GM19035 (cell line): Measurements from ENCODE around the gene ZSCAN5B.
"Not testable (repeated sequence)": the region's sequence is repeated elsewhere in the genome, so short reads cannot be mapped to it uniquely, and the experiment has no call there.

Source experiments
- ATAC-seq: cut with Tn5 transposase; IDR thresholded peaks from one replicate; pipeline ENCODE4 v1.9.1; 2021; ENCODE audit not compliant: unreplicated experiment

Gene ZSCAN5B

DNA sequence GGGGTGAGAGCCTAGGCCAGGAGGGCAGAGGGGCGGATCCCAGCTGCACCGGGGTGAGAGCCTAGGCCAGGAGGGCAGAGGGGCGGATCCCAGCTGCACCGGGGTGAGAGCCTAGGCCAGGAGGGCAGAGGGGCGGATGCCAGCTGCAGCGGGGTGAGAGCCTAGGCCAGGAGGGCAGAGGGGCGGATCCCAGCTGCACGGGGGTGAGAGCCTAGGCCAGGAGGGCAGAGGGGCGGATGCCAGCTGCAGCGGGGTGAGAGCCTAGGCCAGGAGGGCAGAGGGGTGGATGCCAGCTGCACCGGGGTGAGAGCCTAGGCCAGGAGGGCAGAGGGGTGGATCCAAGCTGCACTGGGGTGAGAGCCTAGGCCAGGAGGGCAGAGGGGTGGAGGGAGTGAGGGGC lies 21.3 kb downstream of the ZSCAN5B start:
- not testable (repeated sequence) for ATAC-seq

DNA sequence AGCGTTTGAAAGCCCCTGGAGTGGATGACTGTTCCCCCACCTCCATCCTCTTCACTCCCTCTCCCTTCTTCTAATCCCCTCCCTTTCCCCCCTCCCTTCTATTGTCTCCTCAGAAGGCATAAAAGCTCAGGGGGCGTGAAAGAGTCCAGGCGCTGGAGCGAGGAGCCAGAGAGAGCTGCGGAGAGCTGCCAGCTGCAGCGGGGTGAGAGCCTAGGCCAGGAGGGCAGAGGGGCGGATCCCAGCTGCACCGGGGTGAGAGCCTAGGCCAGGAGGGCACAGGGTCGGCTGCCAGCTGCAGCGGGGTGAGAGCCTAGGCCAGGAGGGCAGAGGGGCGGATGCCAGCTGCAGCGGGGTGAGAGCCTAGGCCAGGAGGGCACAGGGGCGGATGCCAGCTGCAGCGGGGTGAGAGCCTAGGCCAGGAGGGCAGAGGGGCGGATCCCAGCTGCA lies 21.7 kb downstream of the ZSCAN5B start, which contains the start of gene GALP:
GALP (plus strand) TSS at position 148 of the 447 bp plus-strand sequence. CDS start 1,101 bp downstream, outside the sequence.
- not testable (repeated sequence) for ATAC-seq

GRCh38 chr19:56174550-56174949 lies 23.0 kb downstream of the ZSCAN5B start:
- no peak for ATAC-seq

DNA sequence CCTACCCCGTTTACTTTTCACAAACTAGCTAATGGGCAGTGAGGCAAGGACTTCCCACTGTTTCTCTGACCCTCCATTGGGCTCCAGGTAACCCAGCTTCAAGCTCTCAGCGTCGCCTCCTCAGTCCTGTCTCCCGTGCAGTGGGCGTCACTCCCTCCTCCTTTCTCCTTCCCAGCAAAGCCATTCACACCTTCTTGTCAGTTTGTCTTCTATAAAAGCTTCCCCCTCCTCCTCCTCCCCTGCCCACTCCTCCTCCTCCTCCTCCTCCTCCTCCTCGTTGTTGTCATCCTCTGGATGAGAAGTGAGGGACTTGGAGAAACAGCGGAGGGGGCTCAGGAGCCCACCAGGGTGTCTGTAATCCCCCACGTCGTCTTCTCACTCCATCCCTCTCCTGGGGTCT lies 23.5 kb downstream of the ZSCAN5B start:
- ATAC-seq: no peak

- no peak for ATAC-seq
These were observed 27.3 kb downstream of the ZSCAN5B start for GRCh38 chr19:56170261-56170660.

DNA sequence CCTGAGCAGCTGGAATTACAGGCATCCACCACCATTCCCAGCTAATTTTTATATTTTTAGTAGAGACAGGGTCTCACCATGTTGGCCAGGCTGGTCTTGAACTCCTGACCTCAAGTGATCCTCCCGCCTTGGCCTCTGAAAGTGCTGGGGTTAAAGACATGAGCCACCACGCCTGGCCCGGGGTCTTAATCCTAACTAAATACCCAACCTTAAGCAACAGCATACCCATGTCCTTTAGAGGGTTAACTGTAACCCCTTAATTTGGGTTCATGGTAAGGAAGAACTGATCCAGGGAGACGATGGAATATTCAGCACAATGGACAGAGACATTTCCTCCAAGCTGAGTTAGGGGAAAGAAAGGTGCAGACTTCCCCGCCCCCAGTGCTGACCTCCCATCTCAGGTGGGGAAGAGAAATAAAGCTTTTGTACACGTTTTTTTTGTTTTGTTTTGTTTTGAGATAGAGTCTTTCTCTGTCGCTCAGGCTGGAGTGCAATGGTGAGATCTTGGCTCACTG lies 30.5 kb downstream of the ZSCAN5B start:
- no peak for ATAC-seq

GRCh38 chr19:56163097-56163496 lies 34.5 kb downstream of the ZSCAN5B start:
- ATAC-seq: no peak

DNA sequence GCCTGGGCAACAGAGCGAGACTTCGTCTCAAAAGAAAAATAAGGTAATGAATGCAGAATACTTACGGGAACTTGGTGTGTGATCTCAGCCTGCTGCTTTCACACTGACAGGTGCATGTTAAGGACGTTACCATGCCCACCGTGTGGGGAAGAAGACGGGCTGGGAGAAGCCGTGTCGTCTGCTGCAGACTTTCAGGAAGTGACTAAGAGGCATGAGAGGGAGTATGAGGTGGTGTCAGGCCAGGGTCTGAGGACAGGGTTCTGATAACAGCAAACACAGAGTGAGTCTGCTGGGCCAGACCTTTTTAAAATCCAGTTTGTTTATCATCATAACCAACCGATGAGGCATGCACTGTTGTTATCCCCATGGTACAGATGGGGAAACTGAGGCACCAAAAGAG lies 35.3 kb downstream of the ZSCAN5B start:
- no peak for ATAC-seq

- no peak for ATAC-seq
These were observed 36.0 kb downstream of the ZSCAN5B start for GRCh38 chr19:56161534-56161933.

GRCh38 chr19:56159622-56160271 lies 37.8 kb downstream of the ZSCAN5B start:
- no peak for ATAC-seq

- no peak for ATAC-seq
These were observed 38.5 kb downstream of the ZSCAN5B start for GRCh38 chr19:56159009-56159559.

DNA sequence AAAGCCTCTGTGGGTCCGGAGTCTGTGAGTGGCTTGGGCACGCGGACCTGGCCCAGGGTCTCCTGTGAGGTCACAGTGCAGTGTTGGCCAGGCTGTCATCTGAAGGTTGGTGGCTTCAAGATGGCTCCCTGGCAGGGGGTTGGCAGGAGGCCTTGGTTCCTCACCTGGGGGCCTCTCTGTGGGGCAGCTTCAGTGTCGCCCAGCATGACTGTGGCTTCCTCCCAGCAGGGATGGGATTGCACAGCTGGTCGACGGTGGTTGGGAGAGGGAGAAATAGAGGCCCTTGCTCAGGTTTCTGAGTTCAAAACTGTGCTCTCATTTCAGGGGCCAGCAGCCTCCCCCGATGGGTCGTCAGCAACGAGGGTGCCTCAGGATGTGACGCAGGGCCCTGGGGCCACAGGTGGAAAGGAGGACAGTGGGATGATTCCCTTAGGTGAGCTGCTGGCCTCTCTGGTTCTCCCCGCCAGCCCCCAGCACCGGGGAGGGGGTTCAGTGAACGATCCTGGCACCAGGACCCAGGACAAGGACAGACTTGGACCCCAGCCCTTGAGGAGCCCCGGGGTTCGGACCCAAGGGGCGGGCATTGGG lies 39.3 kb downstream of the ZSCAN5B start:
- ATAC-seq: no peak

- ATAC-seq: no peak
These were observed 40.8 kb downstream of the ZSCAN5B start for GRCh38 chr19:56156768-56157167.

GRCh38 chr19:56155124-56155687 lies 42.4 kb downstream of the ZSCAN5B start:
- no peak for ATAC-seq

DNA sequence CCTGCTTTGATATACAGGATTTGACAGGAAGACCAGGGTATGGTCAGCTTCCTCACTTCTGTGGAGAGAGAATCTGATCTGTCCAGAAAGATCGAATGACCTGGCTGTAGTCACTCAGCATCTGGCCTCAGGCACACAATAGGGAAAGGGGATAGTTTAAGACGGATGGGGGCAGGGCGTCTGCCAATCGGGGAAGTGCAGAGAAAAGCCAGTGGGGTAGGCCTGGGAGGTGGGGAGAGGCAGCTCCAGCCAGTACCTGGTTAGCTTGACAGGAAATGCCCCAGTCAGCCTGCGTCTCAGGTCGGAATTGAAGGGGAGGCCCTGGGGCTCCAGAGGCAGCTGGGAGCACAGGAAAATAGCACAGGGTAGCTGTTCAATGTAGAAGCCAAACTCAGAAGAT lies 44.1 kb downstream of the ZSCAN5B start:
- ATAC-seq: no peak

DNA sequence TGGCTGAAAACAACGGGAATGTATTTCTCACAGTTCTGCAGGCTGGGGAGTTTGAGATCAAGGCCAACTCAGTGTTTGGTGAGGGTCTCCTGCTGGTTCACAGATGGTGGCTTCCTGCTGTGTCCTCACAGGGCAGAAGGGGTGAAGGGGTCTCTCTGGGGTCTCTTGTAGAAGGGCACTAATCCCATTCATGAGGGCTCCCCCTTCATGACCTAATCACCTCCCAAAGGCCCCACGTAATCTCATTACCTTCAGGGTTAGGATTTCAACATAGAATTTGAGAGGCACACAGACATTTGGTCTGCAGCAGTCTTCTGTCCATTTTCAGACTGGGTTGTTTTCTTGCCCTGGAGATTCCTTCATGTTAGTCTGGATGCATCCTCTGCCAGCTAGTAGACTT lies 44.9 kb downstream of the ZSCAN5B start:
- ATAC-seq: no peak

DNA sequence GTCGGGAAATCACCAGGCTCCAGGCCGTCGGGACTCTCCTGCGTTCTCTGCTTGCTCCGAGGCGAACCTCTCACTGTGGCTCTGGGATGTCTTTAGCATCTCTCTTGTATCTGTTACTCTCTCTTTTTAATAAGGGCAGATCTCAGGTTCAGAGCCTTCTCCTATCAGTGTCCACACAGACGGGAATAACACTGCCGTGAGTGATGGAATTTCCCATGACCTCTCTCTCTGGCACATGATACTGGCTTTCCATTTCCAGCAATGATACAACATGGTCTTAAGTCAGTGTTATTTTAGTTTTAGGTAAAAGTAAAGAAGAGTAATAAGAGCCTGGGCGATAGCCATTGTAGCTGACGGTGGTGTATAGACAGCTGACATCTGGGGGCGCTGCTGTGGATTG lies 47.2 kb downstream of the ZSCAN5B start:
- ATAC-seq: no peak

DNA sequence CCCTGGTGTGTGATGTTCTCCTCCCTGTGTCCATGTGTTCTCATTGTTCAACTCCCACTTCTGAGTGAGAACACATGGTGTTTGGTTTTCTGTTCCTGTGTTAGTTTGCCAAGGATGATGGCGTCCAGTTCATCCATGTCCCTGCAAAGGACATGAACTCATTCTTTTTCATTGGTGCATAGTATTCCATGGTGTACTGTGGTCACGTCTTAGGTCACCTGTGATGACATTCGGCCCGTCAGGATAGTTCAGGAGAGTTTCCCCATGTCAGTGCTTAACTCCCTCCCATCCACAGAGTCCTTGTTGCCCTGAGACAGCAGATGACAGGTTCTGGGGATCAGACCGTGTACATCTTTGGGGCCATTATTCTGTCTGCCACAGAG lies 47.9 kb downstream of the ZSCAN5B start:
- ATAC-seq: no peak

GRCh38 chr19:56148955-56149655 lies 48.5 kb downstream of the ZSCAN5B start:
- ATAC-seq: not testable (repeated sequence)

DNA sequence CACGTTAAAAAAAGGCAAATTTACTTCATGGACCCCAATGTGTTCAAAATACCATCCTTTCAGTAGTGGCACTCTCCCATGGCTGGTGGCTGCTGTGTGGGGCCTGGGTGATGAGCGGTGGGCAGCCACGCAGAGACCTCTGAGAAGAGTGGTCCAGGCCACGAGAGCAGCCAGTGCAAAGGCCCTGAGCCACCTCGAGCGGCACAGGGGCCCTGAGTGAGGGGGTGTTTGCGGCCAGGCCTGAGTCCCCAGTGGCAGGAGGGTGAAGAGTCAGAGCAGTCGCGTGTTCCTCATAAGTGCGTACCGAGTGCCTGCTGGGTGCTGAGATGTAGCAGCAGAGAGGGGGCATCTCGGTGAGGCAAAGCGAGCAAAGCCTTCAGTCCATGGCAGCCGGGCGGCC lies 49.5 kb downstream of the ZSCAN5B start:
- ATAC-seq: no peak

DNA sequence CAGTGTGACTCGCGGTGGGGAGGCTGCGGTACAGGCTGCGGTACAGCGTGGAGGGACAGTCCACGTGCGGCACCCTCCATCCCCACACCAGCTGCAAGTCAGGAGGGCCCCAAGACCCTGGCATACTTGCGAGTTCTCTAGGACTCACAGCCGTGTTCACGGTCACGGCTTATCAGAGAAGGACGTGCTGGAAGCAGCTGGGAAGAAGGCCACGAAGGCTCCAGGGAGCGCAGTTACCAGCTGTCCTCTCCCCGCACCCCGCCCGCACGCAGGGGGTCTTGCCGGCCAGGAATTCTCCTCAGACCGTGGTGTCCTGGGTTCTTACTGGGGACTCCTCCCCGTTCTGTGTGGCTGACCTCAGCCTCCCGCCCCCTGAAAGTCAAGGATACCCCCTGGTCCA lies 50.3 kb downstream of the ZSCAN5B start:
- ATAC-seq: no peak
